Measurements from ENCODE around the gene TTLL6. TPM values are rescaled to one million over a fixed set of nuclear protein-coding genes. Genes with fewer than 3 reads are reported as not detected.

Gene TTLL6
- total and polyA plus RNA-seq, 2 of the 8 experiments (the other 6 are each of a cell fraction or from before 2014, with no cell fraction given) = 2.6 to 4.3 TPM

DNA sequence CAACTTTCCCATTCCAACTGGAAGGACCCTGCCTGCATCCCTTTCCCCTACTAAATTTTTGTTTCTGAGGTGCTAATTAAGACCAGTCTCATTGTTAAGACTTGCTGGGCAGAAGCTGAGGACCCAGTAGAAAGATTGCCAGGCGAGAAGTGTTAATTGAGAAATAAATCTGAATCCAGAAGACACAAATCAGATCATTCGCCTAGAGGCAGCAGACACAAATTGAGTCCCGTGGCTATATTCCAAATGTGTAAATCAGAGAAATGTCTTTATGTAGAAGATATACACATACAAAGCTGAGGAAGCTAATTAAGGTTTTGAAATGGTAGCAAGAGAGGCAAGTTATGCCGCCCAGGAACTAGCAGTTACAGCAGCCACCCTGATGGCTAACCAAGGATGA, 43.4 kb upstream of the TTLL6 start:
- Histone ChIP-seq H3K23ac (ENCODE audit: insufficient read length) (no peak overlapping the region), H2BK15ac (ENCODE audit: low read length) (no peak overlapping the region), H4K8ac (ENCODE audit: extremely low read depth, insufficient read depth, low read length) (no peak overlapping the region), H3K36me3 (ENCODE audit: control insufficient read depth in 2 of 4, insufficient read depth in 4 of 4, low read length in 3 of 4) (no peaks in the 10 kb centered on the region; a peak in 1 of 8 replicates), H3K79me2 (ENCODE audit: control insufficient read depth in 1 of 2, insufficient read depth in 2 of 2, low read length in 2 of 2) (no peaks in the 10 kb centered on the region), H2AK5ac (ENCODE audit: low read depth, low read length) (no peak overlapping the region), H3K4me3 (ENCODE audit: extremely low read depth in 1 of 4, insufficient read depth in 2 of 4, low read depth in 3 of 4, low read length in 4 of 4) (no peak overlapping the region), H3K4me2 (ENCODE audit: insufficient read depth in 1 of 2, low read depth in 2 of 2, low read length in 2 of 2) (no peak overlapping the region), H3K14ac (ENCODE audit: insufficient read length) (no peak overlapping the region), H3K27me3 (replicated peaks in 1 of 4; ENCODE audit: control insufficient read depth in 3 of 4, extremely low read depth in 1 of 4, insufficient read depth in 3 of 4, low read length in 3 of 4) (no peaks in the 10 kb centered on the region), H4K5ac (ENCODE audit: insufficient read length, low read depth, low read length) (no peak overlapping the region), H3K9ac (replicated peaks in 1 of 4; ENCODE audit: extremely low read depth in 1 of 4, low read depth in 3 of 4, low read length in 3 of 4) (no peak overlapping the region), H4K91ac (replicated peaks; ENCODE audit: insufficient read length, low read length) (no peak overlapping the region), H3K27ac (ENCODE audit: low read depth, low read length) (no peak overlapping the region), H4K20me1 (replicated peaks in 1 of 2; ENCODE audit: control insufficient read depth in 1 of 2, insufficient read depth in 2 of 2, low read length in 2 of 2) (no peaks in the 10 kb centered on the region), H3K9me3 (ENCODE audit: insufficient read depth in 2 of 2, low read depth in 1 of 2, low read length in 1 of 2) (no peaks in the 10 kb centered on the region), H3K79me1 (ENCODE audit: low read depth, low read length) (no peaks in the 10 kb centered on the region), H3K56ac (replicated peaks; ENCODE audit: insufficient read length, low read depth, low read length) (no peak overlapping the region), H2BK5ac (ENCODE audit: low read depth, low read length) (no peak overlapping the region), H3K4me1 (replicated peaks in 1 of 4; ENCODE audit: control insufficient read depth in 3 of 4, insufficient read depth in 4 of 4, low read length in 3 of 4) (no peaks in the 10 kb centered on the region), H2BK120ac (replicated peaks; ENCODE audit: low read depth, low read length) (no peak overlapping the region), H3K23me2 (ENCODE audit: low read depth, low read length) (no peaks in the 10 kb centered on the region), H3K4ac (replicated peaks; ENCODE audit: insufficient read length, low read depth, low read length) (no peak overlapping the region), H2BK12ac (ENCODE audit: low read depth, low read length) (no peak overlapping the region), H2BK20ac (ENCODE audit: low read length) (no peak overlapping the region), H2AFZ (ENCODE audit: low read length) (no peak overlapping the region), H3K18ac (ENCODE audit: extremely low read depth, low read length) (no peak overlapping the region)
- DNase-seq (ENCODE audit: low read depth in 1 of 2, low spot score in 2 of 2) (no peak), FAIRE-seq (no peak)
- CTCF ChIA-PET (ENCODE audit: partially characterized antibody) = interaction anchor here (0.5 to 88.5 kb wide), 11 partner anchors 4 to 189 kb away, joined by 3 to 2590 read pairs (median 3); partner anchors contain the start of genes ATP5MC1, CALCOCO2, PRAC2 and TTLL6
- POLR2A ChIA-PET (ENCODE audit: partially characterized antibody) = no interaction called here
- TF ChIP-seq, protein P1, sequence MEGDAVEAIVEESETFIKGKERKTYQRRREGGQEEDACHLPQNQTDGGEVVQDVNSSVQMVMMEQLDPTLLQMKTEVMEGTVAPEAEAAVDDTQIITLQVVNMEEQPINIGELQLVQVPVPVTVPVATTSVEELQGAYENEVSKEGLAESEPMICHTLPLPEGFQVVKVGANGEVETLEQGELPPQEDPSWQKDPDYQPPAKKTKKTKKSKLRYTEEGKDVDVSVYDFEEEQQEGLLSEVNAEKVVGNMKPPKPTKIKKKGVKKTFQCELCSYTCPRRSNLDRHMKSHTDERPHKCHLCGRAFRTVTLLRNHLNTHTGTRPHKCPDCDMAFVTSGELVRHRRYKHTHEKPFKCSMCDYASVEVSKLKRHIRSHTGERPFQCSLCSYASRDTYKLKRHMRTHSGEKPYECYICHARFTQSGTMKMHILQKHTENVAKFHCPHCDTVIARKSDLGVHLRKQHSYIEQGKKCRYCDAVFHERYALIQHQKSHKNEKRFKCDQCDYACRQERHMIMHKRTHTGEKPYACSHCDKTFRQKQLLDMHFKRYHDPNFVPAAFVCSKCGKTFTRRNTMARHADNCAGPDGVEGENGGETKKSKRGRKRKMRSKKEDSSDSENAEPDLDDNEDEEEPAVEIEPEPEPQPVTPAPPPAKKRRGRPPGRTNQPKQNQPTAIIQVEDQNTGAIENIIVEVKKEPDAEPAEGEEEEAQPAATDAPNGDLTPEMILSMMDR (IDR thresholded peaks at IDR 0.05; ENCODE audit: control extremely low read depth in 1 of 3, insufficient read depth in 1 of 3, low read depth in 1 of 3, low read length in 3 of 3) = no peak
- no peak for TF ChIP-seq CHD2 (IDR thresholded peaks at IDR 0.05; ENCODE audit: low read length)
- 87% methylated on average over 4 of the region's 4 CpGs; no CpG with 5 or more reads in 1 of the 2 experiments for WGBS, 2 experiments (ENCODE audit: extremely low coverage in 1 of 2, insufficient coverage in 1 of 2, insufficient read length in 1 of 2, insufficient replicate concordance in 2 of 2, low coverage in 1 of 2, low lambda C conversion rate in 2 of 2, missing lambda C conversion rate in 1 of 2)
